Activated T-helper 17 cell treated with anti-CD3 and anti-CD28 coated beads, Interleukin-2, amount 50 U/mL, for 72 hours (primary cell): ENCODE measurements around the gene ROBO3. TPM values are rescaled to one million over a fixed set of nuclear protein-coding genes. Genes with fewer than 3 reads are reported as not detected.
A peak's percentile ranks its signal among the peaks of the same experiment; 100 is the strongest.

Experiments
- ATAC-seq: fragments of 150-1000 bp; cut with Tn5 transposase; replicated peaks from 2 replicates; pipeline ENCODE4 v1.10.0; 2021; ENCODE audit warnings: mild to moderate bottlenecking, moderate library complexity
- H3K27ac Mint-ChIP-seq: one replicate; pipeline ENCODE4 v1.8.0; 2022; ENCODE audit warnings: mixed read lengths
- H3K27me3 Mint-ChIP-seq: one replicate; pipeline ENCODE4 v1.8.0; 2022; ENCODE audit warnings: mixed read lengths
- H3K36me3 Mint-ChIP-seq: one replicate; pipeline ENCODE4 v1.8.0; 2022; ENCODE audit warnings: low read depth, mild to moderate bottlenecking, mixed read lengths
- H3K4me1 Mint-ChIP-seq: one replicate; pipeline ENCODE4 v1.8.0; 2022; ENCODE audit warnings: mixed read lengths
- H3K4me3 Mint-ChIP-seq: one replicate; pipeline ENCODE4 v1.8.0; 2022; ENCODE audit warnings: mild to moderate bottlenecking, mixed read lengths
- H3K9me3 Mint-ChIP-seq: one replicate; pipeline ENCODE4 v1.8.0; 2022; ENCODE audit warnings: mixed read lengths
- total RNA-seq, 2 donors: library from RNA; stranded (reverse); gene quantifications; one replicate each; pipeline ENCODE4 v1.2.3, GENCODE V29; 2022

The ROBO3 gene
- total RNA-seq, 2 donors from 2014 or later, result 8.1 TPM

DNA sequence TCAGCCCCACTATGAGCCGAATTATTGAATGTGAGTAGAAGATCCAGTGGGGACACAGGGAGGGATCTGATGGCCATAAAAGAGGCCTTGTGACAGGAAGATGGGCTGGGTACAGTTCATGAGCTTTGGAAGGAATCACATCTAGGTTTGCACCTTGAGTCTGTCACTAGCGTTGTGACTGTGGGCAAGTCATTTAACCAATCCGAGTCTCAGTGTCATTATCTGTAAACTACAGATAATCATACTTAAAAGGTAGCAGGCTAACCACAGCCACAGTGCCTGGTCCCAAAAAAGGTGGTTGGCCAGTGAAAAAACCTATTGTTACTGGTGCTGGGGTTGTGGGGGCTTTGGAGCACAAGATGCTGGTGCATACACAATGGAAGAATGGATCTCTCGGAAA lies 57.6 kb downstream of the ROBO3 start:
- no peak for ATAC-seq
- H3K27me3 Mint-ChIP-seq, result no peaks in the 10 kb centered on the region
- H3K4me3 Mint-ChIP-seq, result no peak overlapping the region
- H3K4me1 Mint-ChIP-seq, result no peaks in the 10 kb centered on the region
- H3K9me3 Mint-ChIP-seq, result no peaks in the 10 kb centered on the region
- H3K27ac Mint-ChIP-seq, result no peak overlapping the region
- no peaks in the 10 kb centered on the region for H3K36me3 Mint-ChIP-seq

DNA sequence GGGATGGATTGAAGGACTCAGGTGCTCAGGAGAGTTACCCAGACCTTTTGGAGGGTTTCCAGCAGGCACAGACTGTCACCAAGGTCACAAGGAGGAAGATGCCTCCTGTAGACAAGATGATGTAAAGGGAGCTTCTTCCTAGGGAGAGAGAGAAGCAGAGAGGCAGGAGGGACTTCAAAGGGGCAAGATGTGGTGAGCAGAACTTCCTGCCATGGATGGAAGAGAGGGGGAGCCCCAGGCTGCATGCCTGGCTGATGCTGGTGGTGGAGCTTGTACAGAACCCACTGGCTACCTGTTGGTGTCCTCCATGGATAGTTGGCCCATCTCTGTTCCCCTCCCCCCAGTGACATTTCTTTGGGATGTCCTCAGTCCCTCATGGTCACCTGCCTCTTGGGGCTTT lies 58.1 kb downstream of the ROBO3 start:
- H3K9me3 Mint-ChIP-seq, result no peaks in the 10 kb centered on the region
- no peaks in the 10 kb centered on the region for H3K36me3 Mint-ChIP-seq
- H3K4me3 Mint-ChIP-seq, result no peak overlapping the region
- H3K27me3 Mint-ChIP-seq, result no peaks in the 10 kb centered on the region
- no peaks in the 10 kb centered on the region for H3K4me1 Mint-ChIP-seq
- H3K27ac Mint-ChIP-seq, result no peak overlapping the region
- no peak for ATAC-seq

DNA sequence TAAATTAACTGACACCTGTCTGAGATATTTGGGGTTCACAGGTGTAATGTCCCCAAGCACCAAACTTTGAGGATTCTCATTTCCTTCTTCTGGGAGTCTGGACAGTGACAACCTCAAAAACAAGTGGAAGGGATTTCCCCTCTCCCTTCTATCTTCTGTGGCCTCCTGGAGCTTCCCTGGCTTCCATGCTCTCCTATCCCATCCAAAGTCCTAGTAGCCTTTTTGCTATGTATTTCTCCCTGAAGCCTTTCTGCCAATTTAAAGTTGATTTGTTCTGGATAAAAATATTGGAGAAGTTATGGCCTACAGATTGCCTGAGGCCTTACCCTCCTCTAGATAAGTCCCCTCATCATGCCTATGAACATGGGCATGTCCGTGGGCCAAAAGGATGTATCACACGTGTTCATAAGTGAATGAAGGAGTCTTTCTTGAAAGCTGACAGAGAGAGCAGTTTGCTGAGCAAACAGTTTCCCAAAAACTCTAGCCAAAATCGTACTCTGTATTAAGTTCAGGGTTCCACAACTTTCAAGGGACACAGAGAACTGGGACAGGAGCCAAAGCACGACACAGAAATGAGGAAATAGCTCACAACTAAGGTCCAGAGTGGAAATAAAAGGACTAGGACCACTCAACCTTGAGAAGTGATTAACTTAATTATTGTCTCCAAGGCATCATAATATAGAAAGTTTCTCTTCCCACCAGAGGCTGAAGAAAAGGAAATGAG lies 63.9 kb downstream of the ROBO3 start:
- Mint-ChIP-seq H3K4me1 (peaks cover 4% of the 10 kb centered on the region), H3K36me3 (no peaks in the 10 kb centered on the region), H3K27me3 (no peaks in the 10 kb centered on the region), H3K27ac (no peak overlapping the region), H3K4me3 (no peak overlapping the region), H3K9me3 (no peaks in the 10 kb centered on the region)
- ATAC-seq, result no peak

DNA sequence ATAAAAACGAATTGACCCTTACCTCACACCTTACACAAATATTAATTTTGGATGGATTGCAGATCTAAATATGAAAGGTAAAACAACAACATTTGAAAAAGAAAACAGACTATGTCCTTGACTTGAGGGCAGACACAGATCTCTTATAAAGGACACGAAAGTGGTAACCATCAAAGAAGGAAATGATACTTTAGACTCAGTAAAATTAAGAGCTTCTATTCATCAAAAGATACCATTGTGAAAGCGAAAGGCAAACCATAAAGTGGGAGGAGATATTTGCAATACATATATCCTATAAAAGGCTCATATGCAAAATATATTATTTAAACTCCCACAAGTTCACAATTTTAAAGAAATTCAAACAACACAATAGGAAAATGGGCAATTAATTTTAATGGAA lies 65.6 kb downstream of the ROBO3 start:
- Mint-ChIP-seq H3K27me3 (peaks cover under 1% of the 10 kb centered on the region), H3K9me3 (no peaks in the 10 kb centered on the region), H3K4me3 (no peak overlapping the region), H3K4me1 (peaks cover 4% of the 10 kb centered on the region), H3K36me3 (no peaks in the 10 kb centered on the region), H3K27ac (no peak overlapping the region)
- peak; percentile 39 for ATAC-seq

Other genes starting within 250 kb of the ROBO3 start
- gene TBRG1, start 242.6 kb upstream of the ROBO3 start, total RNA-seq, result 10 to 100 TPM; 28.8 to 30.0 TPM
- 10 to 100 TPM in 1 of 2 donors, 1 to 10 TPM in 1; 7.5 to 10.5 TPM for gene SIAE, start 191.7 kb upstream of the ROBO3 start, total RNA-seq
- 1 to 10 TPM; 1.3 to 2.8 TPM for gene SPA17, start 191.5 kb upstream of the ROBO3 start, total RNA-seq
- gene NRGN, start 125.5 kb upstream of the ROBO3 start, total RNA-seq, result 1 to 10 TPM; 7.3 to 8.0 TPM
- not detected for gene VSIG2, start 113.2 kb upstream of the ROBO3 start, total RNA-seq
- gene ESAM, start 103.1 kb upstream of the ROBO3 start, total RNA-seq, result under 1 TPM; 0.50 to 0.84 TPM
- 10 to 100 TPM in 1 of 2 donors, 1 to 10 TPM in 1; 6.9 to 10.6 TPM for gene MSANTD2, start 65.0 kb upstream of the ROBO3 start, total RNA-seq
- not detected for gene ROBO4, start 32.4 kb downstream of the ROBO3 start, total RNA-seq
- gene HEPN1, start 53.8 kb downstream of the ROBO3 start, total RNA-seq, result not detected
- not detected for gene HEPACAM, start 70.6 kb downstream of the ROBO3 start, total RNA-seq
- 1 to 10 TPM; 5.5 to 8.7 TPM for gene CCDC15, start 88.8 kb downstream of the ROBO3 start, total RNA-seq
- 1 to 10 TPM; 1.6 to 2.6 TPM for gene SLC37A2, start 197.9 kb downstream of the ROBO3 start, total RNA-seq
- 10 to 100 TPM; 11.3 to 14.2 TPM for gene TMEM218, start 246.2 kb downstream of the ROBO3 start, total RNA-seq